Panc1 (cell line): ENCODE data around the gene MYO7B. TPM values are rescaled to one million over a fixed set of nuclear protein-coding genes. Genes with fewer than 3 reads are reported as not detected.

ENCODE experiments used
- ATAC-seq: fragments of 200-7000 bp; cut with Tn5 transposase; 2 replicates; pipeline ENCODE4 v1.9.1; 2020; ENCODE audit warnings: mild to moderate bottlenecking, moderate library complexity
- BruUV-seq: library from RNA; stranded (reverse); fragments of 400-500 nt; replicated peaks from 2 replicates; lab custom pipeline; 2021; lab: Mats Ljungman, UMichigan
- CTCF ChIA-PET: fragments of 300-600 bp; sonication (Branson Sonifier 250); formaldehyde crosslinking; loops from one replicate; lab custom pipeline; 2022; ENCODE audit warnings: antibody characterized with exemption; lab: Charles Lee
- POLR2A ChIA-PET: fragments of 300-600 bp; sonication (Branson Sonifier 250); formaldehyde crosslinking; loops from one replicate; lab custom pipeline; 2022; ENCODE audit warnings: antibody characterized with exemption; lab: Charles Lee
- DNase-seq: peaks from one replicate; pipeline ENCODE4 v3.0.0-alpha.2; 2010; ENCODE audit warnings: low read depth, low spot score
- H3K27ac ChIP-seq: 2 replicates; pipeline ENCODE4 v1.5.1; 2011; ENCODE audit warnings: mild to moderate bottlenecking, low read length, inconsistent platforms
- H3K27me3 ChIP-seq: fragments of 200-500 bp; sonication (Bioruptor generic); 2 replicates; pipeline ENCODE4 v1.6.0; 2014; ENCODE audit warnings: low read length, inconsistent platforms; ENCODE audit not compliant: control insufficient read depth, insufficient read depth
- H3K36me3 ChIP-seq: fragments of 200-500 bp; sonication (Bioruptor generic); 2 replicates; pipeline ENCODE4 v1.5.1; 2014; ENCODE audit warnings: inconsistent platforms, mild to moderate bottlenecking, low read length, moderate library complexity; ENCODE audit not compliant: control insufficient read depth, insufficient read depth
- H3K4me1 ChIP-seq: 2 replicates; pipeline ENCODE4 v1.5.1; 2011; ENCODE audit warnings: inconsistent platforms, mild to moderate bottlenecking, low read length, moderate library complexity; ENCODE audit not compliant: control insufficient read depth, insufficient read depth
- H3K4me3 ChIP-seq, 2 experiments: 2 replicates each; pipeline ENCODE4 v1.5.1; 2011 to 2012; ENCODE audit warnings: low read depth in 2 of 2, low read length in 2 of 2, mild to moderate bottlenecking in 2 of 2, inconsistent platforms in 1 of 2, moderate library complexity in 1 of 2
- H3K9me3 ChIP-seq: fragments of 200-500 bp; sonication (Bioruptor generic); 2 replicates; pipeline ENCODE4 v1.5.1; 2014; ENCODE audit warnings: low read depth, mild to moderate bottlenecking, inconsistent platforms, low read length, moderate library complexity; ENCODE audit not compliant: control insufficient read depth, insufficient read depth
- CTCF ChIP-seq: fragments of 450-650 bp; IDR thresholded peaks from 2 replicates; pipeline ENCODE4 v1.5.1; 2017; ENCODE audit warnings: mild to moderate bottlenecking
- POLR2AphosphoS5 ChIP-seq: IDR thresholded peaks from 2 replicates; pipeline ENCODE4 v1.6.1; 2012; ENCODE audit warnings: mild to moderate bottlenecking, low read depth, low read length, moderate library complexity
- SIN3A ChIP-seq: IDR thresholded peaks from 2 replicates; pipeline ENCODE4 v1.6.1; 2012; ENCODE audit warnings: low read depth, mild to moderate bottlenecking, low read length, moderate library complexity, borderline replicate concordance; ENCODE audit not compliant: insufficient read depth
- TCF7L2 ChIP-seq: IDR thresholded peaks from 2 replicates; pipeline ENCODE4 v1.6.1; 2011; ENCODE audit warnings: mild to moderate bottlenecking, low read depth, low read length, inconsistent platforms
- in situ Hi-C: cut with HindIII; loops from 2 replicates; pipeline ENCODE4 v1.10.0; 2016; ENCODE audit warnings: low sequenced_read_pairs, low pct_unique_long_range_greater_than_20kb
- intact Hi-C: fragments of 100-400 bp; cut with micrococcal nuclease; formaldehyde crosslinking; loops from one replicate; pipeline ENCODE4 v1.10.0; 2022; ENCODE audit not compliant: unreplicated experiment
- total RNA-seq: library from RNA; stranded (reverse); gene quantifications from one replicate; pipeline ENCODE4 v1.2.1, GENCODE V29; 2021; ENCODE audit not compliant: unreplicated experiment
- TF ChIP-seq, protein P1 (sequence below), 2 experiments: IDR thresholded peaks; 2 replicates each; pipeline ENCODE4 v1.6.1; 2011 to 2012; ENCODE audit warnings: low read depth in 2 of 2, control low read depth in 1 of 2, low read length in 1 of 2, mild to moderate bottlenecking in 1 of 2, moderate library complexity in 1 of 2; ENCODE audit not compliant: insufficient read depth in 1 of 2

The MYO7B gene
- total RNA-seq, 1 experiment from 2014 or later: 0.15 TPM

- CTCF ChIA-PET: no interaction called here
- DNase-seq (no peak), ATAC-seq (no peak)
- BruUV-seq: no TSS peak
- POLR2A ChIA-PET: no interaction called here
- TF ChIP-seq SIN3A (no peak), POLR2AphosphoS5 (no peak), CTCF (no peak), TCF7L2 (no peak)
- TF ChIP-seq, protein P1, sequence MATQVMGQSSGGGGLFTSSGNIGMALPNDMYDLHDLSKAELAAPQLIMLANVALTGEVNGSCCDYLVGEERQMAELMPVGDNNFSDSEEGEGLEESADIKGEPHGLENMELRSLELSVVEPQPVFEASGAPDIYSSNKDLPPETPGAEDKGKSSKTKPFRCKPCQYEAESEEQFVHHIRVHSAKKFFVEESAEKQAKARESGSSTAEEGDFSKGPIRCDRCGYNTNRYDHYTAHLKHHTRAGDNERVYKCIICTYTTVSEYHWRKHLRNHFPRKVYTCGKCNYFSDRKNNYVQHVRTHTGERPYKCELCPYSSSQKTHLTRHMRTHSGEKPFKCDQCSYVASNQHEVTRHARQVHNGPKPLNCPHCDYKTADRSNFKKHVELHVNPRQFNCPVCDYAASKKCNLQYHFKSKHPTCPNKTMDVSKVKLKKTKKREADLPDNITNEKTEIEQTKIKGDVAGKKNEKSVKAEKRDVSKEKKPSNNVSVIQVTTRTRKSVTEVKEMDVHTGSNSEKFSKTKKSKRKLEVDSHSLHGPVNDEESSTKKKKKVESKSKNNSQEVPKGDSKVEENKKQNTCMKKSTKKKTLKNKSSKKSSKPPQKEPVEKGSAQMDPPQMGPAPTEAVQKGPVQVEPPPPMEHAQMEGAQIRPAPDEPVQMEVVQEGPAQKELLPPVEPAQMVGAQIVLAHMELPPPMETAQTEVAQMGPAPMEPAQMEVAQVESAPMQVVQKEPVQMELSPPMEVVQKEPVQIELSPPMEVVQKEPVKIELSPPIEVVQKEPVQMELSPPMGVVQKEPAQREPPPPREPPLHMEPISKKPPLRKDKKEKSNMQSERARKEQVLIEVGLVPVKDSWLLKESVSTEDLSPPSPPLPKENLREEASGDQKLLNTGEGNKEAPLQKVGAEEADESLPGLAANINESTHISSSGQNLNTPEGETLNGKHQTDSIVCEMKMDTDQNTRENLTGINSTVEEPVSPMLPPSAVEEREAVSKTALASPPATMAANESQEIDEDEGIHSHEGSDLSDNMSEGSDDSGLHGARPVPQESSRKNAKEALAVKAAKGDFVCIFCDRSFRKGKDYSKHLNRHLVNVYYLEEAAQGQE (IDR thresholded peaks at IDR 0.05; ENCODE audit: insufficient read depth in 1 of 2, low read depth in 2 of 2, low read length in 1 of 2): no peak
- intact Hi-C loops: no loop called here
- in situ Hi-C loops: no loop called here
- no peaks in the 10 kb centered on the region for H3K27me3 ChIP-seq
- no peak overlapping the region for H3K4me3 ChIP-seq
- H3K27ac ChIP-seq: no peak overlapping the region
- peaks cover 11% of the 10 kb centered on the region; the same call in 1 of the 2 replicates for H3K9me3 ChIP-seq
- no peaks in the 10 kb centered on the region for H3K36me3 ChIP-seq
- H3K4me1 ChIP-seq: no peaks in the 10 kb centered on the region
Measured at GRCh38 chr2:127614246-127614645, 78.8 kb downstream of the MYO7B start.

- Histone ChIP-seq H3K36me3 (no peaks in the 10 kb centered on the region), H3K9me3 (peaks cover 11% of the 10 kb centered on the region; the same call in 1 of the 2 replicates), H3K27ac (no peak overlapping the region), H3K4me1 (no peaks in the 10 kb centered on the region), H3K4me3 (no peak overlapping the region), H3K27me3 (no peaks in the 10 kb centered on the region)
- intact Hi-C loops: no loop called here
- POLR2A ChIA-PET: no interaction called here
- BruUV-seq: no TSS peak
- no peak for DNase-seq
- ATAC-seq: no peak
- CTCF ChIA-PET: no interaction called here
- TF ChIP-seq POLR2AphosphoS5 (no peak), TCF7L2 (no peak), SIN3A (no peak), CTCF (no peak)
- TF ChIP-seq, protein P1 (IDR thresholded peaks at IDR 0.05; ENCODE audit: insufficient read depth in 1 of 2, low read depth in 2 of 2, low read length in 1 of 2): no peak
- in situ Hi-C loops: no loop called here
Measured at GRCh38 chr2:127614731-127615130, 79.2 kb downstream of the MYO7B start.
